HepG2 (cell line): Measurements from ENCODE around the gene TSNAXIP1. TPM values are rescaled to one million over a fixed set of nuclear protein-coding genes. Genes with fewer than 3 reads are reported as not detected.

ENCODE experiments used
- ATAC-seq: fragments of 200-7000 bp; cut with Tn5 transposase; 3 replicates; pipeline ENCODE4 v1.9.1; 2020; ENCODE audit warnings: mild to moderate bottlenecking, moderate library complexity
- BruUV-seq: library from RNA; stranded (reverse); fragments of 400-500 nt; replicated peaks from 2 replicates; lab custom pipeline; 2021; lab: Mats Ljungman, UMichigan
- CTCF ChIA-PET: fragments of 300-600 bp; formaldehyde crosslinking; extraction: SDS; loops from one replicate; lab custom pipeline; 2021; ENCODE audit warnings: low total read pairs, inconsistent platforms, low intra/inter-chr PET ratio; lab: Yijun Ruan, JAX
- POLR2A ChIA-PET: fragments of 350-600 bp; sonication (Branson Sonifier 250); formaldehyde crosslinking; loops from one replicate; lab custom pipeline; 2020; ENCODE audit warnings: antibody characterized with exemption, inconsistent platforms; lab: Yijun Ruan, JAX
- DNase-seq: peaks from one replicate; pipeline ENCODE4 v3.0.0-alpha.2; 2015; ENCODE audit warnings: low spot score
- FAIRE-seq: peaks from 3 replicates; lab custom pipeline; 2011; peaks lifted over from hg19 to GRCh38; lab: Jason Lieb, UNC
- H2AFZ ChIP-seq: one replicate; pipeline ENCODE4 v1.6.1; 2011; ENCODE audit warnings: low read length, inconsistent platforms
- H3K27ac ChIP-seq: fragments of 300-600 bp; 3 replicates; pipeline ENCODE4 v1.8.0; 2011; ENCODE audit warnings: mixed run types, mild to moderate bottlenecking, mixed read lengths, low read length, inconsistent platforms; ENCODE audit not compliant: insufficient read depth; ENCODE audit errors: extremely low read length
- H3K27me3 ChIP-seq, 2 experiments: fragments of 200-600 bp in 1 of 2; 2 replicates in 1 of 2; 3 replicates in 1 of 2; pipeline versions ENCODE4 v1.6.0 to v1.8.0; 2011; ENCODE audit warnings: low read length in 2 of 2, mild to moderate bottlenecking in 2 of 2, moderate library complexity in 2 of 2, inconsistent platforms in 1 of 2; ENCODE audit not compliant: insufficient read depth in 2 of 2, control insufficient read depth in 1 of 2
- H3K36me3 ChIP-seq, 2 experiments: fragments of 200-600 bp in 1 of 2; replicated peaks in 1 of 2; 2 replicates in 1 of 2; 3 replicates in 1 of 2; pipeline versions ENCODE4 v1.5.1 to v1.8.0; 2011; ENCODE audit warnings: low read length in 2 of 2, inconsistent platforms in 1 of 2; ENCODE audit not compliant: insufficient read depth in 2 of 2, control insufficient read depth in 1 of 2
- H3K4me1 ChIP-seq: 2 replicates; pipeline ENCODE4 v1.5.1; 2012; ENCODE audit warnings: low read length, inconsistent platforms; ENCODE audit not compliant: insufficient read depth
- H3K4me2 ChIP-seq: 2 replicates; pipeline ENCODE4 v1.6.0; 2011; ENCODE audit warnings: low read depth, low read length, inconsistent platforms
- H3K4me3 ChIP-seq, 3 experiments: fragments of 200-600 bp in 1 of 3; sonication (generic), shearing (Covaris generic) in 1 of 3; replicated peaks in 1 of 3; 2 replicates each; pipeline ENCODE4 v1.5.1; 2011 to 2016; ENCODE audit warnings: low read length in 3 of 3, inconsistent platforms in 2 of 3, low read depth in 2 of 3, mild to moderate bottlenecking in 2 of 3, control low read depth in 1 of 3, mixed read lengths in 1 of 3; ENCODE audit not compliant: insufficient read depth in 1 of 3
- H3K79me2 ChIP-seq: one replicate; pipeline ENCODE4 v1.6.1; 2011; ENCODE audit warnings: low read length, inconsistent platforms; ENCODE audit not compliant: insufficient read depth
- H3K9ac ChIP-seq: 2 replicates; pipeline ENCODE4 v1.6.0; 2011; ENCODE audit warnings: mild to moderate bottlenecking, low read depth, low read length, inconsistent platforms; ENCODE audit not compliant: insufficient read depth
- H3K9me3 ChIP-seq: 2 replicates; pipeline ENCODE4 v1.5.1; 2012; ENCODE audit warnings: mild to moderate bottlenecking, low read length
- H4K20me1 ChIP-seq: 2 replicates; pipeline ENCODE4 v1.6.0; 2011; ENCODE audit warnings: inconsistent platforms, mild to moderate bottlenecking, low read length, moderate library complexity; ENCODE audit not compliant: insufficient read depth
- SALL2 ChIP-seq: sonication (generic); formaldehyde crosslinking; IDR thresholded peaks from 2 replicates; pipeline ENCODE4 v1.8.1; 2023; ENCODE audit warnings: mild to moderate bottlenecking, missing genetic modification reagents, inconsistent platforms
- ZBTB20 ChIP-seq: sonication (generic); formaldehyde crosslinking; IDR thresholded peaks from 2 replicates; pipeline ENCODE4 v1.8.1; 2023; ENCODE audit warnings: missing genetic modification reagents, low read depth, mild to moderate bottlenecking, borderline replicate concordance
- ZNF3 ChIP-seq: IDR thresholded peaks from 2 replicates; pipeline ENCODE4 v1.7.0; 2017; ENCODE audit warnings: inconsistent platforms
- ZNF496 ChIP-seq: sonication (generic); formaldehyde crosslinking; IDR thresholded peaks from 2 replicates; pipeline ENCODE4 v1.8.1; 2023; ENCODE audit warnings: mild to moderate bottlenecking, moderate library complexity, missing genetic modification reagents; ENCODE audit not compliant: insufficient replicate concordance
- WGBS: methylation state at CpG from one replicate; pipeline ENCODE4 v1.1.6; 2017; ENCODE audit warnings: low lambda C conversion rate; 5-methylcytosine and 5-hydroxymethylcytosine counted together
- in situ Hi-C: cut with HindIII; loops from 2 replicates; pipeline ENCODE4 v1.10.0; 2017; ENCODE audit warnings: low pct_unique_long_range_greater_than_20kb; ENCODE audit not compliant: extremely low pct_ligation_motif_present
- intact Hi-C: fragments of 100-400 bp; cut with micrococcal nuclease; formaldehyde crosslinking; loops from one replicate; pipeline ENCODE4 v1.10.0; 2022; ENCODE audit not compliant: unreplicated experiment
- polyA plus RNA-seq, 8 experiments: library from polyadenylated mRNA; depleted of rRNA in 3 of 8; stranded (reverse) in 7 of 8; unstranded in 1 of 8; fragments of >200 nt; fragmentation: Illumina TruSeq in 4 of 8; extraction: Trizol in 4 of 8; gene quantifications; 2 replicates each; pipeline versions ENCODE4 v1.2.1 to v1.2.3, GENCODE V29; 2011 to 2016; ENCODE audit warnings: low read depth in 4 of 8, missing spikeins in 1 of 8, mixed read lengths in 1 of 8; ENCODE audit not compliant: insufficient read depth in 1 of 8
- total RNA-seq, 5 experiments: library from RNA; depleted of rRNA; stranded (reverse); fragments of >200 nt; fragmentation: Illumina TruSeq; extraction: Trizol; gene quantifications; 2 replicates each; pipeline ENCODE4 v1.2.3, GENCODE V29; 2016; ENCODE audit warnings: low read depth in 1 of 5
- TF ChIP-seq, protein P1 (sequence below): fragments of 450-650 bp; IDR thresholded peaks from 2 replicates; pipeline ENCODE4 v1.6.1; 2016
- TF ChIP-seq, protein P2 (sequence below): IDR thresholded peaks from 2 replicates; pipeline ENCODE4 v1.6.1; 2016; ENCODE audit warnings: mild to moderate bottlenecking

The TSNAXIP1 gene
- total and polyA plus RNA-seq, 2 of the 13 experiments (the other 11 are each of a cell fraction or from before 2014, with no cell fraction given), result 0.37 to 0.86 TPM

DNA sequence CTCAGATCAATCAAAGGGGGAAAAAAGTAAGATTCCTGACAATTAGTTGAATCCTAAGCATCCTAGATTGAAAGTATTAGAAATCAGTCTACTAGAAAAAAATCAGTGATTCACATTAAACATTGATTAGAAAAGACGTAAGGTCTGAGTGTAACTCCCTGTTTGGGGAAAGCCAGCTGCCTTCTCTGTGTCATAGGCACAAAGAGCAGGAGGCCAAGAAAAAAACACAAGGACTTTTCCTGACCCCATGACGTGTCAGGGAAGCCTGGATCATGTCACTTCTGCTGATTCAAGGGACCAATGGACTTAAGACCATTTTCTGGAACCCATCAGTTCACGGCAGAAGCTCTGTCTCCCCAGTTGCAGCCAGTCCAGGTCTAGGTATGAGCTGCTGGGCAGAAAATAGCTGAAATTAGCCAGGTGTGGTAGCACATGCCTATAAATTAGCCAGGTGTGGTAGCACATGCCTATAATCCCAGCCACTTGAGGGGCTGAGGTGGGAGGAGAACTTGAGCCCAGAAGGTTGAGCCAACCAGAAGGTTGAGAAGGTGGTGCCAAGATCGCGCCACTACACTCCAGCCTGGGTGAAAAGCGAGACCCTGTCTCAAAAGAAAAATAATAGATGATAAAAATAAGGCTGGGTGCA lies 36.2 kb upstream of the TSNAXIP1 start:
- FAIRE-seq (peak; percentile 23), DNase-seq (no peak), ATAC-seq (no peak)
- Histone ChIP-seq H3K4me3 (no peak overlapping the region), H3K36me3 (peaks cover 2 to 32% of the 10 kb centered on the region in 2 experiments; a peak in 4 of 5 replicates), H3K27me3 (no peaks in the 10 kb centered on the region), H3K4me1 (peaks cover 18% of the 10 kb centered on the region), H3K79me2 (peaks cover 9% of the 10 kb centered on the region), H4K20me1 (peaks cover 8% of the 10 kb centered on the region), H3K4me2 (no peak overlapping the region), H2AFZ (no peak overlapping the region), H3K27ac (no peak overlapping the region), H3K9ac (no peak overlapping the region), H3K9me3 (peaks cover 3% of the 10 kb centered on the region; the same call in 1 of the 2 replicates)
- intact Hi-C loops, result no loop called here
- no TSS peak for BruUV-seq
- ChIA-PET CTCF (no interaction called here), POLR2A (no interaction called here)
- in situ Hi-C loops, result no loop called here
- TF ChIP-seq ZBTB20 (CRISPR knock-in tag) (0 out of 2 replicates have a peak, but pooled peaks have one; percentile 22), SALL2 (CRISPR knock-in tag) (no peak), ZNF3 (no peak), ZNF496 (CRISPR knock-in tag) (no peak)
- TF ChIP-seq, protein P1, sequence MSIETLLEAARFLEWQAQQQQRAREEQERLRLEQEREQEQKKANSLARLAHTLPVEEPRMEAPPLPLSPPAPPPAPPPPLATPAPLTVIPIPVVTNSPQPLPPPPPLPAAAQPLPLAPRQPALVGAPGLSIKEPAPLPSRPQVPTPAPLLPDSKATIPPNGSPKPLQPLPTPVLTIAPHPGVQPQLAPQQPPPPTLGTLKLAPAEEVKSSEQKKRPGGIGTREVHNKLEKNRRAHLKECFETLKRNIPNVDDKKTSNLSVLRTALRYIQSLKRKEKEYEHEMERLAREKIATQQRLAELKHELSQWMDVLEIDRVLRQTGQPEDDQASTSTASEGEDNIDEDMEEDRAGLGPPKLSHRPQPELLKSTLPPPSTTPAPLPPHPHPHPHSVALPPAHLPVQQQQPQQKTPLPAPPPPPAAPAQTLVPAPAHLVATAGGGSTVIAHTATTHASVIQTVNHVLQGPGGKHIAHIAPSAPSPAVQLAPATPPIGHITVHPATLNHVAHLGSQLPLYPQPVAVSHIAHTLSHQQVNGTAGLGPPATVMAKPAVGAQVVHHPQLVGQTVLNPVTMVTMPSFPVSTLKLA, result peak; percentile 95
- TF ChIP-seq, protein P2, sequence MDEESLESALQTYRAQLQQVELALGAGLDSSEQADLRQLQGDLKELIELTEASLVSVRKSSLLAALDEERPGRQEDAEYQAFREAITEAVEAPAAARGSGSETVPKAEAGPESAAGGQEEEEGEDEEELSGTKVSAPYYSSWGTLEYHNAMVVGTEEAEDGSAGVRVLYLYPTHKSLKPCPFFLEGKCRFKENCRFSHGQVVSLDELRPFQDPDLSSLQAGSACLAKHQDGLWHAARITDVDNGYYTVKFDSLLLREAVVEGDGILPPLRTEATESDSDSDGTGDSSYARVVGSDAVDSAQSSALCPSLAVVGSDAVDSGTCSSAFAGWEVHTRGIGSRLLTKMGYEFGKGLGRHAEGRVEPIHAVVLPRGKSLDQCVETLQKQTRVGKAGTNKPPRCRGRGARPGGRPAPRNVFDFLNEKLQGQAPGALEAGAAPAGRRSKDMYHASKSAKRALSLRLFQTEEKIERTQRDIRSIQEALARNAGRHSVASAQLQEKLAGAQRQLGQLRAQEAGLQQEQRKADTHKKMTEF (CRISPR knock-in tag), result no peak
- 95% methylated on average over 6 of the region's 6 CpGs for WGBS
